ENCODE results near the gene NFS1. TPM values are rescaled to one million over a fixed set of nuclear protein-coding genes. Genes with fewer than 3 reads are reported as not detected.

The NFS1 gene
- polyA plus RNA-seq, 2 of the 4 experiments (the other 2 are of a cell fraction) = 44.0 to 50.5 TPM

- Histone ChIP-seq H3K4me1 (no peaks in the 10 kb centered on the region; the same call in 2 of the 3 replicates), H3K4me2 (no peak overlapping the region), H3K4me3 (no peak overlapping the region), H3K9me3 (no peaks in the 10 kb centered on the region), H3K27ac (no peak overlapping the region)
- no peak for TF ChIP-seq BCL3 (IDR thresholded peaks at IDR 0.05)
- TF ChIP-seq POLR2AphosphoS2 (conservative IDR thresholded peaks at IDR 0.05; ENCODE audit: low read length) = no peak
- no peak for TF ChIP-seq SMC3 (IDR thresholded peaks at IDR 0.05)
- TF ChIP-seq CHD4 (IDR thresholded peaks at IDR 0.05; ENCODE audit: borderline replicate concordance) = no peak
- no peak for TF ChIP-seq NFE2L2 (conservative IDR thresholded peaks at IDR 0.05; ENCODE audit: low read length)
- no peak for TF ChIP-seq CHD2 (IDR thresholded peaks at IDR 0.05; ENCODE audit: low read length, partially characterized antibody)
- TF ChIP-seq USF2 (IDR thresholded peaks at IDR 0.05) = no peak
- TF ChIP-seq KDM5A (IDR thresholded peaks at IDR 0.05) = no peak
- no peak for TF ChIP-seq CEBPB (IDR thresholded peaks at IDR 0.05)
- no peak for TF ChIP-seq NR3C1 (IDR thresholded peaks at IDR 0.05)
- TF ChIP-seq, protein P1, sequence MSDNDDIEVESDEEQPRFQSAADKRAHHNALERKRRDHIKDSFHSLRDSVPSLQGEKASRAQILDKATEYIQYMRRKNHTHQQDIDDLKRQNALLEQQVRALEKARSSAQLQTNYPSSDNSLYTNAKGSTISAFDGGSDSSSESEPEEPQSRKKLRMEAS (IDR thresholded peaks at IDR 0.05) = no peak
- TF ChIP-seq, protein P2, sequence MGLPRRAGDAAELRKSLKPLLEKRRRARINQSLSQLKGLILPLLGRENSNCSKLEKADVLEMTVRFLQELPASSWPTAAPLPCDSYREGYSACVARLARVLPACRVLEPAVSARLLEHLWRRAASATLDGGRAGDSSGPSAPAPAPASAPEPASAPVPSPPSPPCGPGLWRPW (IDR thresholded peaks at IDR 0.05) = no peak
- no peak for TF ChIP-seq HEYL (CRISPR knock-in tag; IDR thresholded peaks at IDR 0.05)
- no peak for TF ChIP-seq TP53 (CRISPR knock-in tag; IDR thresholded peaks at IDR 0.05)
- no peak for TF ChIP-seq FOSB (CRISPR knock-in tag; IDR thresholded peaks at IDR 0.05)
- no peak for TF ChIP-seq RCOR1 (IDR thresholded peaks at IDR 0.05; ENCODE audit: low read depth, low read length)
- ATAC-seq = no peak
- DNase-seq (ENCODE audit: low read depth in 1 of 2, low spot score in 1 of 2) = no peak
- CTCF ChIA-PET = interaction anchor here (1.1 kb wide), 1 partner anchor 152 kb away, joined by 3 read pairs; no protein-coding TSS in a partner anchor
- FAIRE-seq = no peak
- POLR2A ChIA-PET = interaction anchor here (0.9 kb wide), 1 partner anchor 12 kb away, joined by 4 read pairs; no protein-coding TSS in a partner anchor
Measured at GRCh38 chr20:35651958-35652357, 47.2 kb downstream of the NFS1 start.

DNA sequence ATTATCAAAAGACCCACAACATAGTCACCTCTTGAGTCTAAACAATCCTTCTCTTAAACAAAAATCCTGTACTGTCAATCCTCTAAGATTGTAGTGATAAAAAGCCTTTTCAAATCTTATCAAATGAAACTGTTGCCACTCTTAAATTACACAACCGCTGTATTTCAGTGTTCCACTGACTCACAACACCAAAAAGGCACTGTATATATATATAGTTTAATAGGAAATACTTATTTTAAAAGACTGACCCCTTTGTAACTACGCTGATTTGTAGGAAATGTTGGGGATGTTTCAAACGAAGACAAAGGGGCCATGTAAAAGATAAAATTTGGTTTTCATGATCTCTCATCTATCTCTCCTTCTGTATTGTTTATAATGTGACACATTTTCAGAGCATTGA, 48.5 kb downstream of the NFS1 start:
- WGBS (ENCODE audit: missing lambda C conversion rate) = 88% methylated on average over 3 of the region's 3 CpGs
- no peak overlapping the region for H3K27ac ChIP-seq
- ATAC-seq = no peak

More for the DNA sequence above, 48.5 kb downstream of the NFS1 start:
- ChIA-PET CTCF (no interaction called here), POLR2A (no interaction called here)
- Histone ChIP-seq H3K9me3 (no peaks in the 10 kb centered on the region), H3K4me1 (no peaks in the 10 kb centered on the region; the same call in 2 of the 3 replicates), H3K4me2 (no peak overlapping the region), H3K4me3 (no peak overlapping the region)
- FAIRE-seq = no peak
- DNase-seq (ENCODE audit: low read depth in 1 of 2, low spot score in 1 of 2) = no peak
- TF ChIP-seq FOSL2 (IDR thresholded peaks at IDR 0.05) (no peak), FOSL2 (CRISPR knock-in tag; IDR thresholded peaks at IDR 0.05) (no peak), MAFK (IDR thresholded peaks at IDR 0.05; ENCODE audit: partially characterized antibody) (no peak), KDM5A (IDR thresholded peaks at IDR 0.05) (no peak), FOXS1 (CRISPR knock-in tag; IDR thresholded peaks at IDR 0.05) (no peak), ESRRA (IDR thresholded peaks at IDR 0.05; ENCODE audit: borderline replicate concordance, low read length) (no peak), CHD2 (IDR thresholded peaks at IDR 0.05; ENCODE audit: low read length, partially characterized antibody) (no peak), JUNB (IDR thresholded peaks at IDR 0.05) (no peak), ZFP36 (IDR thresholded peaks at IDR 0.05; ENCODE audit: borderline replicate concordance, partially characterized antibody) (no peak), BCL3 (IDR thresholded peaks at IDR 0.05) (no peak), ZSCAN20 (CRISPR knock-in tag; IDR thresholded peaks at IDR 0.05) (no peak)
- TF ChIP-seq, protein P3, sequence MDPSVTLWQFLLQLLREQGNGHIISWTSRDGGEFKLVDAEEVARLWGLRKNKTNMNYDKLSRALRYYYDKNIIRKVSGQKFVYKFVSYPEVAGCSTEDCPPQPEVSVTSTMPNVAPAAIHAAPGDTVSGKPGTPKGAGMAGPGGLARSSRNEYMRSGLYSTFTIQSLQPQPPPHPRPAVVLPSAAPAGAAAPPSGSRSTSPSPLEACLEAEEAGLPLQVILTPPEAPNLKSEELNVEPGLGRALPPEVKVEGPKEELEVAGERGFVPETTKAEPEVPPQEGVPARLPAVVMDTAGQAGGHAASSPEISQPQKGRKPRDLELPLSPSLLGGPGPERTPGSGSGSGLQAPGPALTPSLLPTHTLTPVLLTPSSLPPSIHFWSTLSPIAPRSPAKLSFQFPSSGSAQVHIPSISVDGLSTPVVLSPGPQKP (IDR thresholded peaks at IDR 0.05; ENCODE audit: low read depth, low read length) = no peak
- TF ChIP-seq, protein P2 (IDR thresholded peaks at IDR 0.05) = no peak
- TF ChIP-seq, protein P1 (IDR thresholded peaks at IDR 0.05) = no peak
